Embryonic facial prominence (tissue), 1 donor: ENCODE data around the gene TUBGCP5.

Experiments
- DNase-seq: peaks from one replicate; pipeline ENCODE4 v3.0.0-alpha.2; 2016; ENCODE audit errors: extremely low spot score

TUBGCP5 gene

GRCh38 chr15:22952796-22953579 lies 86.4 kb downstream of the TUBGCP5 start:
- no peak for DNase-seq

- DNase-seq = no peak
These were observed 87.7 kb downstream of the TUBGCP5 start for GRCh38 chr15:22951381-22952280.

- no peak for DNase-seq
These were observed 88.4 kb downstream of the TUBGCP5 start for GRCh38 chr15:22951031-22951380.

GRCh38 chr15:22950256-22950990 lies 88.9 kb downstream of the TUBGCP5 start:
- no peak for DNase-seq
